HCT116 (cell line): ENCODE measurements around the gene CRISPLD2. TPM values are rescaled to one million over a fixed set of nuclear protein-coding genes. Genes with fewer than 3 reads are reported as not detected.

Experiments
- ATAC-seq: fragments of 200-7000 bp; cut with Tn5 transposase; 2 replicates; pipeline ENCODE4 v1.9.1; 2020; ENCODE audit warnings: mild to moderate bottlenecking, moderate library complexity
- BruUV-seq: library from RNA; stranded (reverse); fragments of 400-500 nt; replicated peaks from 2 replicates; lab custom pipeline; 2021; lab: Mats Ljungman, UMichigan
- CTCF ChIA-PET: fragments of 300-600 bp; sonication (Branson Sonifier 250); formaldehyde crosslinking; loops from one replicate; lab custom pipeline; 2021; ENCODE audit warnings: antibody characterized with exemption; lab: Charles Lee
- POLR2A ChIA-PET: fragments of 300-600, 350-600 bp; sonication (Branson Sonifier 250); formaldehyde crosslinking; loops from one replicate; lab custom pipeline; 2021; ENCODE audit warnings: antibody characterized with exemption; lab: Charles Lee
- RAD21 ChIA-PET, 2 experiments: fragments of 300-600 bp; sonication (Branson Sonifier 250); formaldehyde crosslinking; loops; one replicate each; lab custom pipeline; 2023; ENCODE audit warnings: low total read pairs in 2 of 2; ENCODE audit not compliant: uncharacterized antibody in 2 of 2, unreplicated experiment in 2 of 2, low non-redundant PET in 1 of 2; lab: Charles Lee
- DNase-seq: peaks from one replicate; pipeline ENCODE4 v3.0.0-alpha.2; 2010; ENCODE audit warnings: low read depth, low spot score
- H2AFZ ChIP-seq: fragments of 200-600 bp; shearing (Covaris generic), sonication (generic); 2 replicates; pipeline ENCODE4 v1.6.1; 2017; ENCODE audit warnings: low read depth, mixed run types, mixed read lengths, antibody characterized with exemption, low read length; ENCODE audit not compliant: poor library complexity, severe bottlenecking
- H3K27ac ChIP-seq: 2 replicates; pipeline ENCODE4 v1.5.1; 2012; ENCODE audit warnings: low read depth, low read length
- H3K27me3 ChIP-seq: fragments of 200-600 bp; sonication (generic); 2 replicates; pipeline ENCODE4 v1.6.1; 2016; ENCODE audit warnings: mixed run types, low read length, mixed read lengths; ENCODE audit not compliant: insufficient read depth
- H3K36me3 ChIP-seq, 2 experiments: fragments of 200-500 bp in 1 of 2; fragments of 200-600 bp in 1 of 2; sonication (Bioruptor generic) in 1 of 2; sonication (generic) in 1 of 2; 2 replicates each; pipeline versions ENCODE4 v1.5.1 to v1.6.1; 2014 to 2016; ENCODE audit warnings: low read length in 2 of 2, inconsistent platforms in 1 of 2, mixed read lengths in 1 of 2, mixed run types in 1 of 2; ENCODE audit not compliant: insufficient read depth in 2 of 2, control insufficient read depth in 1 of 2
- H3K4me1 ChIP-seq, 2 experiments: fragments of 200-600 bp in 1 of 2; sonication (generic) in 1 of 2; 2 replicates each; pipeline versions ENCODE4 v1.5.1 to v1.6.1; 2012 to 2017; ENCODE audit warnings: low read length in 2 of 2, inconsistent platforms in 1 of 2, mild to moderate bottlenecking in 1 of 2, mixed read lengths in 1 of 2, mixed run types in 1 of 2, moderate library complexity in 1 of 2; ENCODE audit not compliant: insufficient read depth in 2 of 2, control insufficient read depth in 1 of 2
- H3K4me2 ChIP-seq: fragments of 200-600 bp; sonication (generic); 2 replicates; pipeline ENCODE4 v1.6.1; 2017; ENCODE audit warnings: mixed run types, low read length, mixed read lengths
- H3K4me3 ChIP-seq, 2 experiments: fragments of 200-600 bp in 1 of 2; sonication (generic) in 1 of 2; replicated peaks in 1 of 2; 2 replicates each; pipeline ENCODE4 v1.5.1; 2011 to 2016; ENCODE audit warnings: low read length in 2 of 2, control low read depth in 1 of 2, low read depth in 1 of 2, mild to moderate bottlenecking in 1 of 2, mixed read lengths in 1 of 2, mixed run types in 1 of 2
- H3K79me2 ChIP-seq: fragments of 200-600 bp; sonication (generic); 2 replicates; pipeline ENCODE4 v1.6.1; 2017; ENCODE audit warnings: mild to moderate bottlenecking, mixed run types, low read length, moderate library complexity, mixed read lengths; ENCODE audit not compliant: insufficient read depth
- H3K9ac ChIP-seq: fragments of 200-600 bp; sonication (generic); 2 replicates; pipeline ENCODE4 v1.6.1; 2016; ENCODE audit warnings: low read length, mixed read lengths
- H3K9me2 ChIP-seq: fragments of 200-600 bp; sonication (generic), shearing (Covaris generic); 2 replicates; pipeline ENCODE4 v1.6.1; 2017; ENCODE audit warnings: mixed run types, mild to moderate bottlenecking, moderate library complexity; ENCODE audit not compliant: insufficient read depth
- H3K9me3 ChIP-seq, 2 experiments: fragments of 200-500 bp in 1 of 2; fragments of 200-600 bp in 1 of 2; sonication (Bioruptor generic) in 1 of 2; sonication (generic) in 1 of 2; 2 replicates each; pipeline ENCODE4 v1.6.1; 2014 to 2017; ENCODE audit warnings: low read length in 2 of 2, mixed read lengths in 2 of 2, inconsistent platforms in 1 of 2, low read depth in 1 of 2, mild to moderate bottlenecking in 1 of 2, mixed run types in 1 of 2, moderate library complexity in 1 of 2; ENCODE audit not compliant: control insufficient read depth in 1 of 2, insufficient read depth in 1 of 2
- H4K20me1 ChIP-seq: fragments of 200-600 bp; sonication (generic), shearing (Covaris generic); 2 replicates; pipeline ENCODE4 v1.6.1; 2017; ENCODE audit warnings: mixed run types, mild to moderate bottlenecking, moderate library complexity; ENCODE audit not compliant: insufficient read depth
- CBX3 ChIP-seq: IDR thresholded peaks from 2 replicates; pipeline ENCODE4 v1.6.1; 2012; ENCODE audit warnings: low read depth
- ELF1 ChIP-seq: IDR thresholded peaks from 2 replicates; pipeline ENCODE4 v1.6.1; 2012; ENCODE audit warnings: low read depth, borderline replicate concordance
- JUND ChIP-seq: IDR thresholded peaks from 2 replicates; pipeline ENCODE4 v1.6.1; 2012
- POLR2A ChIP-seq: IDR thresholded peaks from 2 replicates; pipeline ENCODE4 v1.7.0; 2011; ENCODE audit warnings: borderline replicate concordance; ENCODE audit not compliant: insufficient read depth, insufficient read length; ENCODE audit errors: extremely low read depth
- RAD21 ChIP-seq: IDR thresholded peaks from 2 replicates; pipeline ENCODE4 v1.6.1; 2012; ENCODE audit warnings: low read depth, mild to moderate bottlenecking
- SP1 ChIP-seq: IDR thresholded peaks from 2 replicates; pipeline ENCODE4 v1.6.1; 2012; ENCODE audit warnings: low read depth
- ZBTB33 ChIP-seq: IDR thresholded peaks from 2 replicates; pipeline ENCODE4 v1.6.1; 2011; ENCODE audit warnings: mild to moderate bottlenecking, low read length, moderate library complexity; ENCODE audit not compliant: insufficient replicate concordance; ENCODE audit errors: extremely low read depth
- ZFX ChIP-seq: fragments of 450-650 bp; IDR thresholded peaks from 2 replicates; pipeline ENCODE4 v1.6.1; 2017
- intact Hi-C: fragments of 100-400 bp; cut with micrococcal nuclease; formaldehyde crosslinking; loops from 2 replicates; pipeline ENCODE4 v1.10.0; 2022
- total RNA-seq: library from RNA; stranded (reverse); gene quantifications from one replicate; pipeline ENCODE4 v1.2.1, GENCODE V29; 2021; ENCODE audit not compliant: unreplicated experiment
- TF ChIP-seq, protein P1 (sequence below): IDR thresholded peaks from 2 replicates; pipeline ENCODE4 v1.6.1; 2012

CRISPLD2 gene
- total RNA-seq, 1 experiment from 2014 or later: 4.6 TPM

GRCh38 chr16:84839054-84839453, 19.3 kb downstream of the CRISPLD2 start:
- ATAC-seq: peak; percentile 29
- Histone ChIP-seq H3K27ac (peak overlapping the region; percentile 17; the same call in 1 of the 2 replicates), H3K27me3 (no peaks in the 10 kb centered on the region), H2AFZ (no peak overlapping the region), H4K20me1 (no peaks in the 10 kb centered on the region), H3K9ac (peak overlapping the region; percentile 62), H3K9me3 (no peaks in the 10 kb centered on the region), H3K36me3 (no peaks in the 10 kb centered on the region), H3K9me2 (no peaks in the 10 kb centered on the region), H3K4me1 (peaks cover 56 to 72% of the 10 kb centered on the region in 2 experiments), H3K79me2 (no peaks in the 10 kb centered on the region), H3K4me2 (peak overlapping the region; percentile 82), H3K4me3 (no peak overlapping the region)
- POLR2A ChIA-PET: interaction anchor here (5.4 kb wide), 1 partner anchor 19 kb away, joined by 40 read pairs; the partner anchor contains the start of gene CRISPLD2
- TF ChIP-seq SP1: no peak
- no peak for TF ChIP-seq CBX3
- TF ChIP-seq ZFX: no peak
- no peak for TF ChIP-seq ZBTB33
- TF ChIP-seq, protein P1, sequence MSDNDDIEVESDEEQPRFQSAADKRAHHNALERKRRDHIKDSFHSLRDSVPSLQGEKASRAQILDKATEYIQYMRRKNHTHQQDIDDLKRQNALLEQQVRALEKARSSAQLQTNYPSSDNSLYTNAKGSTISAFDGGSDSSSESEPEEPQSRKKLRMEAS: no peak
- no peak for TF ChIP-seq JUND
- no peak for TF ChIP-seq POLR2A
- TF ChIP-seq RAD21: no peak
- no peak for TF ChIP-seq ELF1
- peak; percentile 43 for DNase-seq
- RAD21 ChIA-PET: no interaction called here
- no TSS peak for BruUV-seq
- CTCF ChIA-PET: interaction anchor here (1.2 kb wide), 1 partner anchor 113 kb away, joined by 3 read pairs; no protein-coding TSS in a partner anchor
- intact Hi-C loops: no loop called here
